Islet precursor cell (in vitro differentiated cells): ENCODE measurements around the gene LPAR2.

Experiments used
- DNase-seq: peaks from one replicate; pipeline ENCODE4 v3.0.0-alpha.2; 2018

The LPAR2 gene

GRCh38 chr19:19627621-19628500 lies at the start of gene LPAR2:
LPAR2 (minus strand) TSS chr19:19628220; CDS start chr19:19627275, 945 bp downstream.
- DNase-seq: peak; percentile 89

DNA sequence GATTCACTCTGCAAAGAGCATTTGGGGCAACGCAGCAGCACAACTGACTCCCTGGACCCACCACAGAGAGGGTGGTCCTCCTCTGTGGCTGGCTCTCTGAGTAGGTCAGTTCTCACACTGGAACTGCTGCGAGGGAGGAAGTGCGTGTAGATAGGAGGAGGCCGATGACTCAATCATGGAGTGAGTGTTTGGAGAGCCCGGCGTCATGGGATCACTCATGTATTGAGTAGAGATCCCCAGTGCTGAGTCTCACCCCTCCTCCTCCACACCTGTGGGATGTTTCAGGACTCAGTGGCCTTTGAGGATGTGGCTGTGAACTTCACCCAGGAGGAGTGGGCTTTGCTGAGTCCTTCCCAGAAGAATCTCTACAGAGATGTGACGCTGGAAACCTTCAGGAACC lies 49.6 kb upstream of the LPAR2 start:
- peak; percentile 5 for DNase-seq

DNA sequence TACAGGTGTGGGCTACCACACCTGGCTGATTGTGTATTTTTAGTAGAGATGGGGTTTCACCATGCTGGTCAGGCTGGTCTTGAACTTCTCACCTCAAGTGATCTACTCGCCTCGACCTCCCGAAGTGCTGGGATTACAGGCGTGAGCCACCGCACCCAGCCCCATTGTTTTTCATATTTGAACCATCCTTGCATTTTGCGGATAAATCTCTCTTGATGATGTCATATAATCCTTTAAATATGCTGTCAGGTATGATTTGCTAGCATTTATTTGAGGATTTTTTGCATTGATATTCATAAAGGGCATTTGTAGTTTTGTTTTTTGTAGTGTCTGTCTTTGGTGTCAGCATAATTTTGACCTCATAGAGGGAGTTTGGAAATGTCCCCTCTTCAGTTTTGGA lies 46.3 kb upstream of the LPAR2 start:
- no peak for DNase-seq

GRCh38 chr19:19672816-19673215 lies 44.8 kb upstream of the LPAR2 start:
- peak; percentile 37 for DNase-seq

- DNase-seq: peak; percentile 44
These were observed 42.1 kb upstream of the LPAR2 start for GRCh38 chr19:19670070-19670551.

DNA sequence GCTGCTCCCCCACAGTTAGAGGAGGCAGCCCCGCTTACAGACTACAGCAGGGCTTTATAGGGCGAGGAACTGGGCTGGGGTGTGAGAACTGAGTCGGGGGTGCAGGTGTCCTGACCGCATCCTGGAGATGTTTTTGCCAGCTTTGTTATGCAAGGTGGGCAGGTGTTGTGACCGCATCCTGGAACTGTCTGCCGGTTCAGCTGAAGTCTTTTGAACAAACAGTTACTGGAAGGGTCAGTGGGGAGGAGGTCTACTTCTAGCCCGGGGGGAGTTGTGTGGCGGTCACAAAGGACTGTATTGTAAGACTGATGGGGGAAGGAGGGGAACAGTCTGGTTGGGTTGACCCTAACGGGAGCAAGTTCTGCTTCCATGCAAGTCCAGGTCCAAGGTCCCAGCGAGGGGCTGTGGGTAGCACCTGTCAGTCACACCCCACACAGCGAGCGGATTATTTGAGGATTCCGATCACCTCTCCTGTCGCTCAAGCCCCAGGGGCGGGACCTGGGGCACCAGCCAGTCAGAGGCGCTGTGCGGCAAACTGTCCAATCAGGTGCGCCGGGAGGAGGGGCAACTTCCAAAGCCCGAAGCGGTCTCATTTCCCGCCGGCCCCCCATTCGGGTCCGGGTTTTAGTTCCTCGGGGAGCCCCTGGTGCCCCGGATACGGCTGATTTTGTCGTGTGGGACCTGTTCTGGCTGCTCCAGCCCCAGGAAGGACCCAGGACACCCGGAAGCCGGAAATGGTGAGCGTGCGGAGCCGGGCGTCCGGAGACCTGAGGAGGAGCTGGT lies 40.4 kb upstream of the LPAR2 start, which contains the start of gene ZNF101:
Gene ZNF101 (plus strand): TSS at position 610 of the 783 bp plus-strand sequence. CDS start 125 bp downstream, at position 735.
- DNase-seq: peak; percentile 96

DNA sequence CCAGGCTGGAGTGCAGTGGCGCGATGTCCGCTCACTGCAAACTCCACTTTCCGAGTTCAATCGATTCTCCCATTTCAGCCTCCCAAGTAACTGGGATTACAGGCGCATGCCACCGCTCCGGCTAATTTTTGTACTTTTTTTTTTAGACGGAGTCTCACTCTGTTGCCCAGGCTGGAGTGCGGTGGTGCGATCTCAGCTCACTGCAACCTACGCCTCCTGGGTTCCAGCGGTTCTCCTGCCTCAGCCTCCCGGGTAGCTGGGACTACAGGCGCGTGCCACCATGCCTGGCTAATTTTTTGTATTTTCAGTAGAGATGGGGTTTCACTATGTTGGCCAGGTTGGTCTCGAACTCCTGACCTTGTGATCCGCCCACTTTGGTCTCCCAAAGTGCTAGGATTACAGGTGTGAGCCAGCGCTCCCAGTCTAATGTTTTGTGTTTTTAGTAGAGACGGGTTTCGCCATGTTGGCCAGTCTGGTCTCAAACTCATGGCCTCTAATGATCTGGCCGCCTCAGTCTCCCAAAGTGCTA lies 37.5 kb upstream of the LPAR2 start:
- DNase-seq: peak; percentile 6

- DNase-seq: peak; percentile 98
These were observed 35.5 kb upstream of the LPAR2 start, which contains the start of gene ATP13A1 for GRCh38 chr19:19663256-19664120. ATP13A1 (minus strand) TSS chr19:19663676; CDS start chr19:19663666, 10 bp downstream.

- DNase-seq: peak; percentile 59
These were observed 34.8 kb upstream of the LPAR2 start for GRCh38 chr19:19662871-19663255.

DNA sequence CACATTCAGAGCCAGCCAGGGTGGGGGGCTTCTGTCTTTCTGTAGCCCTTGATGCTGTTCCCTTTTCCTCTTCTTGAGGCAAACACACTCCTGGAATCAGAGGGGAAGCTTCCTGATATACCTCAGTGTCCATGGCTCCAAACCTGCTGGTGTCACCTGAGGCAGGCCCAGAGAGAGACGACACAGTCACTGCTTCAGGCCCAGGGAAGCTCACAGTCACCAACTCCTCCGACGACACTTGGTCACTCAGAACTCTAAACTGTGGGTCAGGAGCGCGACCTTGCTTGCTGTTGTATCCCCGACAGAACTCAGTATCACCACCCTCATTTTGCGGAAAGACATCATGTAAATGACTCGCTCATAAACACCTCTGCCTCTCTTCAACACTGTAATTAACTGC lies 34.3 kb upstream of the LPAR2 start:
- no peak for DNase-seq

DNA sequence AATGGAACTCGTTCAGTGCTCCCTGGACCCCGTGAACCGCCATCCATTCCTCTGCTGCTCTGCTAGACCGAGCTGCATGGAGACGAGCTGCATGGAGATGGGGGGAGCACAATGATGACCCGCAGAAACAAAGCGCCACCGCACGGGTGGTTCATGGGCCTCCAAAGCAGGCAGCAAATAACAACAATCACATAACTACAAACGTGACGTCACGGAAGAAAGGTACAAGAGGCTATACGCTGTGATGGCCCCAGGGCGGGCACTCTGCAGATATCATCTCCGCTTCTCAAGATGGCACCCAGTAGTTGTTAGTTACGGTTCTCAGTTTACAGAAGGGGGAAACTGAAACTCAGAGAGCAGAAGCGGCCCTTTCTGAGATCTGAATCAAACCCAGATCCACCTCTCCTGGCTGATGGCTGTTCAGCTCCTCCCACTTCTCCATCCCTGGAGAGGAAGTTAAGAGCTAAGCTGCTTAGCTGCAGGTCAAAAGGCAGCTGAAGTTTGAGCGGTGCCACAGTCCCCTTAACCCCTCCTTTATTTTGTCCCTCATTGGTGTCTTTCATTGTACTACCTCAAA lies 33.7 kb upstream of the LPAR2 start:
- peak; percentile 41 for DNase-seq

DNA sequence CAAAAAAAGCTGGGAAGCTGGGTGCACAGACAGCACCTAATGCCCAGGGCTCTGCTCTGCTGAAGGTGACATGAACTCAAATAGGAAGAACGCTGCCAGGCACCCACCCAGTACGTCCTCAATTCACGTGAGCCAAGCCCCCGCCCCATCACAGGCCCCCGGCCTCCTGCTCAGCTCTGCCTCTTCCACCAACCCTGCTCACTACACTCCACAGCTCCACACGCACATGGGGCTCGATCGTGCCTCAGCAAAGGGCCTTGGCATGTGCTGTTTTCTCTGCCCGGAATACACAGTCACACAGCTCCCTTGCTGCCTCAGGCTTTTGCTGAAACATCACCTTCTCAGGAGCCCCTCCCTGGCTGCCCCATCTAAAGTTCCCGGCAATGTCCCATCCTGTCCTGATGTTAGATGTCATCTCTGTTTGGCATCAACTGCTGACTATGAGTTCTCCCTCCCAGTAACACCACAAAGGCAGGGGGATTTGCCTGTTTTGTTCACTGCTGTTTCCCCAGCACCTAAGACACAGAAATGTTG lies 33.2 kb upstream of the LPAR2 start:
- peak; percentile 48 for DNase-seq

DNA sequence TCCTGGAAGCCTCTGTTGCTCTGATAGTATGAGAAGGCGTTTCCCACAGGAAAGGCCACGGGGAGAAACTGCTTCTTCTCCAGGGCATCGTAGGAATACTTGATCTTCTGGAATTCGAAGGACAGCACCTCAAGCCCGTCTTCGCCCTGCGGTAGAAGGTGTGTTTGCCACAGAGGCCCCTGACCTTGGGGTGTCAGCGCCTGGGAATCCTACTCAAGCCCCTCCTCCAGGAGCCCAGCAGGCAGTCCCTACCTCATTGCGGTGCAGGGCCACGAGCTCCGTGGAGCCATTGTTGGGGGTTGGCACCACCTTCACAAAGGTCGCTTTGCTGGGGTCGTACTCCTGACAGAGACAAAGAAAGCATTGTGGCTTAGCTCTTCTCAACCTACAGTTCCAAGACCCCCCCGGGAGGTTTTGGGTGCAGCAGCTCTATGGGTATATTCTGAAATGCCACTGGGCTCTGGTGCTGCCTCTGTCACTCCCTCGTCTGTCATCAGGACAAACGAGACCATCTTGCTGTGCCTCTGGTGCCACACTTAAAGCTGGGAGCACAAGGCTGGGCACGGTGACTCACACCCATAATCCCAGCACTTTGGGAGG lies 31.7 kb upstream of the LPAR2 start:
- DNase-seq: peak; percentile 43

DNA sequence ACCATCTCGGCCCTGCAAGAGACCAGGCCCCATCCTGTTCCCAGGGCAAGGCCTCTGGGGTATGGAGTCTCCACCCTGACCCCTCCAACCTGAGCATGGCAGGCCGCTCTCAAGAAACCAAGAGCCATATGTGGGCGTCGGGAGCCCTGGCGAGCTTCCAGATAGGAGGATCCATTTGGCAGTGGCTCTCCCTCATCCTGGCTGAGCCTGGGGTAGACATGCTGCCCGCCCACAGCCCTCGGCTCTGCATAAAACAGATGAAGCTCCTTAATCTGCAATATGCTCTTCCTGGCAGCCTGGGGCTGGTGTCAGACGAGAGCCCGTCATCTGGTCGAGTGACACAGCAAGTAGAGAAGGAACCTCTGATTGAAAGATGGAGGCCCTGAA lies 29.4 kb upstream of the LPAR2 start:
- DNase-seq: no peak

DNA sequence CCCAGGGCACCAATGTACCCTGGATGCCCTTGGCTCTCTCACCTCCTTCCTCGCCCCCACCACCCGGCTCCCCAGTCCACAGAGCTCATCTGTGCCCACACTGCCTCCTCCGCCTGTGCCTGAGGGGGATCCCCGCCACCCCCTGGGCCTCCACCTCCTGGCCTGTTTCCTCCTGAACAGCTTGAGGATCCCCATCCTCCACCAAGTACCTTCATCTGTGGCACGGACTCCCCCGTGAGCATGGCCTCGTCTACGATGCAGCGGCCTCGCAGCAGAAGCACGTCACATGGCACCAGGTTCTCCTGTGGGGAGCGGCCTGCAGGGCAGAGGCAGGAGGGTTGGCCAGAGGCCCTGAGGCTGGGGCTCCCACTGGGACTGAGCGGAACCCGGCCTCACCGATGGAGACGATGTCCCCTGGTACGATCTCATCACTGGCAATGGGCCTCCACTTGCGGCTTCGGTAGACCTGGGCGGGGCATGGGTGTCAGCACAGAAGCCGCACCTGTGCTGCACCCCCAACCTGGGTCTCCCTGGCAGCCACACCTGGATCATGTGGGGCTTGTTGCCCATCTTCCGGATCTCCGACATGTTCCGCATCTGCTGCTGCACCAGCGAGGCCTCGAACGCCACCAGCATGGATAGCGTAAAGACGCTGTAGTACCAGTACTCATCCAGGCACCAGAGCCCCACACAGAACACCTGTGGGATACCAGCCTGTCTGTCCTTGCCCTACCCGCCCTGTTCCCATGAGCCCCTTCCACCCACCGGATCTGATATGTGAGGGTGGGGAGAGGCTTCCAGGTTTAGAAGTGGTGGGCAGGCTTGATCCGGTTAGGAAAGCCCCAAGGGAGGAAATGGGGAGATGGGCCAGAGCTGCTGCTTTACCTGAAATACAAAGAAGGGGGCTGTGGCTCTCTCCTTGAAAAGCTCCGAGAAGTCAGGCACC lies 28.7 kb upstream of the LPAR2 start:
- peak; percentile 45 for DNase-seq

GRCh38 chr19:19655641-19656343 lies 27.8 kb upstream of the LPAR2 start:
- peak; percentile 37 for DNase-seq

- peak; percentile 36 for DNase-seq
These were observed 27.1 kb upstream of the LPAR2 start for GRCh38 chr19:19655051-19655594.

DNA sequence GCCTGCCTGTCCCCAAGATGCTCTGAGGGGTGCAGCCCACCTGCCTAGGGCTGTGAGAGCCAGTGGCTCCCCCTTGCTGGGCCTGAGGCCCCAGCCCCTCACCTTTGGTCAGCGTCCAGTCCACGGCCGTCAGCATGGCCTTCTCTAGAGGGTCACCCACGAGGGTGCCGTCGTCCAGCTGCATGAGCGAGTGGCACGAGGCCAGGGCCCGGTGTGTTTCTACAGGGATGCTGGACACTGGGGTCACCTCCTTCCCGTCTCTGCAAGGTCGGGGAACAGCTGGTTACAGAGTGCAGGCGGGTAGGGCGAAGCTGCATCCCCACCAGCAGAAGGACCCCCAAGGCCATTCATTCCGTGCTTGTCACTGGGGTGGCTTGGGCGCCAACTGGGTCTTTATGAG lies 26.4 kb upstream of the LPAR2 start:
- DNase-seq: peak; percentile 43

GRCh38 chr19:19653597-19654147 lies 25.7 kb upstream of the LPAR2 start:
- peak; percentile 45 for DNase-seq
